ENCODE results near the gene RTL10.

DNA sequence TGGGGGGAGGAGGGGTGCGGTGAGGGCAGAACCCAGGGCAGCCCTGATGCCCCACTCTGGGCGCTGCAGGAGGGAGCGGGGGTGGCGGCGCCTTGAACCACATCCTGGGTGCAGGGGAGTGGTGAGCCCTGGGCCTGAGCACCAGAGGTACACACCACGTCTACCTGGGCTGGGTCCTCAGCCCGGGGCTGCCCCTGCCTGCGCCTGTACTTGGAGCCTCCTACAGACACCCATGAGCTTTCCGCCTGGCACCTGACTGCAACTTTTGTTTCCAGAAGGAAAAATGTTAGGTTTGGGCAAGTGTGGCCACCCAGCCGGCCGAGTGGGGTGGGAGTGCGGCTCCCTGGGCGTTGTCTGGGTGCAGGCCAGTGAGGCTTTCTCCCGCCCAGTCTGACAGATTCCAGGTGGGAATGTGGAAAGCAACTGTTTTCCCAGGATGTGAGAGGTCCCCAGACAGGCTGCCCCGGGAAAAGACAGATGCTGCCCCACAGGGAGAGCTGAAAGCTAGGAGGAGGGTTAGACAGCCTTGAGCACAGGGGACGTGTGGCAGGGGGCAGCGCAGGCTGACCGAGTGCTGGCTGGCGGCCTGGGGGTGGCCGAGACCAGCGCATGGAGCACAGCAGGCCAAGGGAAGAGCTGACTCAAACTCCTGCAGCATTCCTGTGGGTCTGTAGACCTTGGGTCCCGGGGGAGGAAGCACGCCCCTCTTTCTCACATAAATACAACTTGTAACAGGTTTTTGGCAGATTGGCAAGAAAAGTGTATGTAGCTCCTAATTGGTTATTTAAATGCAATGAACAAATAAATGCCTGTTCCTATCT, 44.1 kb downstream of the RTL10 start:
- TF ChIP-seq, protein P1, sequence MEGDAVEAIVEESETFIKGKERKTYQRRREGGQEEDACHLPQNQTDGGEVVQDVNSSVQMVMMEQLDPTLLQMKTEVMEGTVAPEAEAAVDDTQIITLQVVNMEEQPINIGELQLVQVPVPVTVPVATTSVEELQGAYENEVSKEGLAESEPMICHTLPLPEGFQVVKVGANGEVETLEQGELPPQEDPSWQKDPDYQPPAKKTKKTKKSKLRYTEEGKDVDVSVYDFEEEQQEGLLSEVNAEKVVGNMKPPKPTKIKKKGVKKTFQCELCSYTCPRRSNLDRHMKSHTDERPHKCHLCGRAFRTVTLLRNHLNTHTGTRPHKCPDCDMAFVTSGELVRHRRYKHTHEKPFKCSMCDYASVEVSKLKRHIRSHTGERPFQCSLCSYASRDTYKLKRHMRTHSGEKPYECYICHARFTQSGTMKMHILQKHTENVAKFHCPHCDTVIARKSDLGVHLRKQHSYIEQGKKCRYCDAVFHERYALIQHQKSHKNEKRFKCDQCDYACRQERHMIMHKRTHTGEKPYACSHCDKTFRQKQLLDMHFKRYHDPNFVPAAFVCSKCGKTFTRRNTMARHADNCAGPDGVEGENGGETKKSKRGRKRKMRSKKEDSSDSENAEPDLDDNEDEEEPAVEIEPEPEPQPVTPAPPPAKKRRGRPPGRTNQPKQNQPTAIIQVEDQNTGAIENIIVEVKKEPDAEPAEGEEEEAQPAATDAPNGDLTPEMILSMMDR (IDR thresholded peaks at IDR 0.05): no peak
- TF ChIP-seq POLR2A (IDR thresholded peaks at IDR 0.05): no peak
